ENCODE measurements around the gene SYT2. TPM values are rescaled to one million over a fixed set of nuclear protein-coding genes. Genes with fewer than 3 reads are reported as not detected.
A peak's percentile ranks its signal among the peaks of the same experiment; 100 is the strongest.

SYT2 gene
- total and polyA plus RNA-seq, 2 of the 13 experiments (the other 11 are each of a cell fraction or from before 2014, with no cell fraction given): not detected

- TF ChIP-seq SNAPC4 (CRISPR knock-in tag; IDR thresholded peaks at IDR 0.05) (no peak), ZNF576 (CRISPR knock-in tag; IDR thresholded peaks at IDR 0.05) (no peak), ZNF343 (CRISPR knock-in tag; IDR thresholded peaks at IDR 0.05) (no peak), TCF7L2 (IDR thresholded peaks at IDR 0.05; ENCODE audit: low read depth, low read length) (no peak), NFKBIZ (CRISPR knock-in tag; IDR thresholded peaks at IDR 0.05) (no peak), RERE (CRISPR knock-in tag; IDR thresholded peaks at IDR 0.05; ENCODE audit: low read depth) (0 out of 2 replicates have a peak, but pooled peaks have one; percentile 33), ZNF747 (CRISPR knock-in tag; IDR thresholded peaks at IDR 0.05; ENCODE audit: borderline replicate concordance) (no peak), ZNF263 (CRISPR knock-in tag; IDR thresholded peaks at IDR 0.05) (peak; percentile 60; the same call in 1 of the 2 replicates), ZBTB38 (CRISPR knock-in tag; IDR thresholded peaks at IDR 0.05) (no peak), THYN1 (CRISPR knock-in tag; IDR thresholded peaks at IDR 0.05; ENCODE audit: borderline replicate concordance, low read depth) (no peak), GMEB2 (CRISPR knock-in tag; IDR thresholded peaks at IDR 0.05; ENCODE audit: low read depth) (no peak), ATF7 (IDR thresholded peaks at IDR 0.05) (no peak), ATF7 (CRISPR knock-in tag; IDR thresholded peaks at IDR 0.05) (no peak), TGIF2 (CRISPR knock-in tag; IDR thresholded peaks at IDR 0.05) (peak; percentile 98), ZMYM4 (CRISPR knock-in tag; IDR thresholded peaks at IDR 0.05) (peak; percentile 57; the same call in 1 of the 2 replicates), BCL6 (CRISPR knock-in tag; IDR thresholded peaks at IDR 0.05) (no peak), SRSF4 (IDR thresholded peaks at IDR 0.05; ENCODE audit: low read depth, low read length, poor library complexity, severe bottlenecking) (no peak)
- TF ChIP-seq, protein P1, sequence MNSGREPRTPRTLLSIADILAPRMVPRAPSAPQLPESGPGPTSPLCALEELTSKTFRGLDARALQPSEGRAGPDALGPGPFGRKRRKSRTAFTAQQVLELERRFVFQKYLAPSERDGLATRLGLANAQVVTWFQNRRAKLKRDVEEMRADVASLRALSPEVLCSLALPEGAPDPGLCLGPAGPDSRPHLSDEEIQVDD (CRISPR knock-in tag; IDR thresholded peaks at IDR 0.05; ENCODE audit: borderline replicate concordance): no peak
Measured at GRCh38 chr1:202692959-202693555, 17.2 kb downstream of the SYT2 start (continued).
